Retina (tissue), 1 donor: ENCODE measurements around the gene RAB44.

Experiments
- DNase-seq: peaks from one replicate; pipeline ENCODE4 v3.0.0-alpha.2; 2016

The RAB44 gene

GRCh38 chr6:36731622-36732310, 34.1 kb downstream of the RAB44 start:
- DNase-seq = no peak

DNA sequence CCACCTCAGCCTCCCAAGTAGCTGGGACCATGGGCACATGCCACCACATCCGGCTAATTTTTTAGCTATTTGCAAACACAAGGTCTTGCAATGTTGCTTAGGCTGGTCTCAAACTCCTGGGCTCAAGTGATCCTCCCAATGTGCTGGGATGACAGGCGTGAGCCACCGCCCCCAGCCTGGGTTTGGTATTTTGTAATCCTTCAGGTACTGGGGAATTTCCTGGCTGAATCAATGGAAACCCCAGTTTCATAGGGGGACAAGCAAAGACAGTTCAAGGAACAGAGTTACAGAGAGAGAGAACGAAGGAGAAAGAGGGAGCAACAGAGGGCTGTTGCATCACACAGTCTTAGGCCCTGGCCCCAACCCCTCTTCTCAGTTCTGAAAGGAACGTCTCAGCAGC, 35.7 kb downstream of the RAB44 start:
- no peak for DNase-seq

- DNase-seq = no peak
These were observed 36.9 kb downstream of the RAB44 start for GRCh38 chr6:36734486-36735060.

GRCh38 chr6:36735110-36736071, 37.8 kb downstream of the RAB44 start:
- DNase-seq = no peak

- DNase-seq = no peak
These were observed 39.6 kb downstream of the RAB44 start for GRCh38 chr6:36737043-36737785.

- DNase-seq = no peak
These were observed 40.5 kb downstream of the RAB44 start for GRCh38 chr6:36738108-36738507.

DNA sequence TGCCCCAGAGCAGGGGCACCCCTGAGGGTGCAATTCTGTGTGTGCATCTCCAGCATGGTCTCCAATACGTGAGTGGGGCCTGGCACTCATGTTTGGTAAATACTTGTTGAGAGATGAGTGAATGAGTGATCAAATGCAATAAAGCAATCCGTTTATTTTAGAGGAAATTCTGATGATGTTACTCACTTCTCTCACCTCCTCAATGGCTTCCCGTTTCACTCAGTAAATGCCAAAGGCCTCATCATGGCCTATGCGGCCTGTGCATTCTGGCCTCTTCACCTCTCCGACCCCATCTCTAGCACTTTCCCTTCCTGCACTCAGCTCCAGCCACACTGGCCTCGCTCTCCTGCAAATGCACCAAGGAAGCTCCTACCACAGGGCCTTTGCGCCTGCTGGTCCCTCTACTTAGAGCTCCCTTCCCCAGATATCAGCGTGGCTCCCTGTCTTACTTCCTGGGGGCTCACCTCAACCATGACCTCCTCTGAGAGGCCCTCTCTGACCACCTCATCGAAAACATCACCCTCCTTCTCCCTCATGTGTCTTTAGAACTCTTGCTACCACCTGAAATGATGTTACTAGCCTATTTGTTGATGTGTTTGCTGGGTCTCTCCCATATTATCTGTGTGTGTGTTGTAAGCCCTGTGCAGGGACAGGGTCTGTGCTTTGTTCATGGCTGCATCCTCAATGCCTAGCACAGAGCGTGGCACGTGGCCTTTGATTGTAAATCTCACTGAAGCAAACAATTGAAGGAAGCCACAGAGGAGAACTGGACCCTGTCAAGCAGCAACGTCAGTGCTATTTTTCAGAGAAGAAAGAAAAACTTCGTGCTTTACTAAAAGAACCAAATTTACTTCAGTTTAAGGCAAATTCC, 42.6 kb downstream of the RAB44 start:
- no peak for DNase-seq

- DNase-seq = no peak
These were observed 43.2 kb downstream of the RAB44 start for GRCh38 chr6:36740818-36741179.

- no peak for DNase-seq
These were observed 44.5 kb downstream of the RAB44 start for GRCh38 chr6:36742146-36742545.

GRCh38 chr6:36743032-36743431, 45.4 kb downstream of the RAB44 start:
- no peak for DNase-seq

GRCh38 chr6:36743538-36744303, 46.1 kb downstream of the RAB44 start:
- DNase-seq = no peak

DNA sequence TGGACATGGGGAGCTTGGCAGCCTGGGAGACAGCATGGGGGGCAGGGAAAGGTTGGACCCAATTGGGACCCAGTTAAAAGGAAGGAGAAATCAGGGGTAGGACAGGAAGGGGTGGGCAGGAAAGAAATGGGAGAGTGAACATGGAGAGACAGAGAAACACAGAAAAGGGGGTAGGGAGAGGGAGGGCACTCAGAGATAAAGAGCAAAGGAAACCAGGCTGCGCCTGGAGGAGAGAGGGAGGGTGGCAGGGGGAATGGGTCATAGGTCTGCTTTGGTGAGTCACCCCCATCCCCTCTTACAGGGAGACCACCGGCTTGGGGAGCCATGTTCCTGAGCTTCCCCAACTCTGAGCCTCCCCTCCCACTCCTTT, 46.7 kb downstream of the RAB44 start:
- no peak for DNase-seq

DNA sequence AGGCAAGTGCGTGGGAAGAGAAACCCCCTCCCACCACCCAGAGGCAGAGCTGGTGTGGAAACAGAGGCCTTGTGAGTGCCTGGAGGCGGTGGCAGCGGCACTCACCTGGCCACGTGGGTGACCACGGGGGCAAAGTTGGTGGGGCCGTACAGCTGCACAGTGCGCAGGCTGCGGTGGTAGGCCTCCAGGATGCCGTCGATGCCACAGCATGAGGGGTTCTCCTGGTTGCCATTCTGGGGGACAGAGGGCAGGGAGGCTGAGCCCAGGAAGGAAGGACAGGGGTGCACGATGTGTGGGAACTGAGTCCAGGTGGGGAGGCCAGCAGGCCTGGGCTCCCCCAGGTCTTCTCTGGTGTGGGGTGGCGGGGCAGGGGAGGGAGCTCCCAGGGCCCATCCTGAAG, 47.7 kb downstream of the RAB44 start:
- DNase-seq = no peak

- DNase-seq = no peak
These were observed 48.2 kb downstream of the RAB44 start for GRCh38 chr6:36745836-36746235.

GRCh38 chr6:36746251-36746650, 48.6 kb downstream of the RAB44 start:
- DNase-seq = no peak

DNA sequence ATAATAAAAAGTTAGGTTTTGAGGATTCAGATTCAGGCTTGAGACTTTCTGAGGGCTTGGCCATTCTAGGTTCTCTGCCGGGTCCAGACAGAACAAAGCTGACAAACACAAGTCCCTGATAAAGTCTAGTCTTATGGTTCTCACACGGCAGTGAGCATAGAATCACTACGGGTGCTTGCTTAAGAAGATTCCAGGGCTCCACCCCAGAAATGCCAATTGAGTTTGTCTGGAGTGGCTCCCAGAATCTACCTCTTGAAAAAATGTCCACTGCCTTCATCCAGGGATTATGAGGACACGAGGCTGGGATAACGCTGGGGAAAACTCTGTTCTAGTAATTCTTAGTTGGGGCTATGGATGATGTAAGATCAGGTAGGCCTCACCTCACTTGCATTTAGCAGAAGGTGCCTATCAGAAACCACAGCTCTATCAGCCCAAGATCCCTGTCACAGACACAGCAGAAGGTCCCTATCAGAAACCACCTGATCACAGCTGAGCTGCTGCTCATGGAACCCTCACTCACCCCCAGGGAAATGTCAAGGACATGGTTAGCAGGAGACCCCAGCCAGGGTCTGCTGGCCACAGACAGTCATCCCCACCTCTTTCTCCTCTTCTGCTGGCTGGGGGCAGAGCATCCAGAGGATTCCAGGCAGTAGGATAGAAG, 52.3 kb downstream of the RAB44 start:
- DNase-seq = no peak

DNA sequence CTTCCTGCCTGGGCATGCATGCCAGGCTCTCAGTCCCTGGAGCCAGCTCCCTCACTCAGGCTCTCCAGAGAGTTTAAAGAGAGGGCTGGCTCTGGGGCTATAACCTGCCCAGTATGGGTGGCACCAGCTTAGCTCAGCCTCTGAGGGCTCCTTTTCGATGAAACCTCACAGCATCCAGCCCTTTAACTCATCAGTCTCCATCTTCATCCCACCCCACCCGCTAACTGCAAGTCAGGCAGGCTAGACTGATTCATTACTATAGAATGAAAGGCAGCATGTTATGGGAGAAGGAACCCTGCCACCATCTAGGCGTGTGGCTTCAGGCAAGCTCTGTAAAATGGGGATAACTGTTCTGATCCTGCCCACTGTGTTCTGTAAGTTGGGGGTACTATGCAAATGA, 53.5 kb downstream of the RAB44 start:
- DNase-seq = no peak

GRCh38 chr6:36751833-36752186, 54.2 kb downstream of the RAB44 start:
- no peak for DNase-seq

DNA sequence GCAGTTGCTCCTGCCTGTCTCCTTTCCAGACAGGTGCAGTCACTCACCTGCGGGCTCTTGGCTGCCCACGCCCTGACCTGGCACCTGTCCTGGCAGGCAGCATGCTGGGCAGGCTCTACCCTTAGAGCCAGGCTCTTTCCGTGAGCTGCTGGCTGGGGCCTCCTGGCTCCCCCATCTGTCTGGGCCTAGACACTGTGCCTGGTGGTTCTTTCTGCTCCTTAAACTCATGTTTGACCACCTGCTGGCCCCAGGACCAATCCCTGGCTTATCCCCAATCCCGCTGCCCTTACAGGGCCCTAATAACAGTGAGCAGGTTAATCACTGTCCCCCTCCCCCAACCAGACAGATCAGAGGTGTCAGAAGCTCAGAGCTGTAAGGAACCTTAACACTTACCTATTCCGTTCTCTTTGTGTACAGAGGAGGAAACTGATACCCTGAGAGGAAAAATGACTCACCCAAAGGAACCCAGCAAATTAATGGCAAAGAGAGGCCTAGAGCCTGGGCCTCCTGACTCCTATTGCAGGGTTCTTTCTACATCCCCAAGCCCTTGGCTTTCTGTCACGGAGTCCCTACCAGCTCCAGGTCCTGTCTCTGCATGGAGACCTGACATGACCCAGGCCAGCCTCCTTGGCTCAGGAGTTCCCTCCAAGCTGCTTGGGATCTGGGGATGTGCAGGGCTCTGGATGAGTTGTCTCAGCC, 54.7 kb downstream of the RAB44 start:
- no peak for DNase-seq

- no peak for DNase-seq
These were observed 55.4 kb downstream of the RAB44 start for GRCh38 chr6:36752886-36753506.
